ENCODE results near the gene TMIGD3.

- TF ChIP-seq CTCF (IDR thresholded peaks at IDR 0.05) (no peak), POLR2A (IDR thresholded peaks at IDR 0.05) (no peak)
These were observed 38.3 kb upstream of the TMIGD3 start for GRCh38 chr1:111541721-111542120.

Data from stomach (tissue), 4 donors.